ENCODE data around the gene ZMAT2. TPM values are rescaled to one million over a fixed set of nuclear protein-coding genes. Genes with fewer than 3 reads are reported as not detected.

ZMAT2 gene
- total and polyA plus RNA-seq, 2 of the 8 experiments (the other 6 are each of a cell fraction or from before 2014, with no cell fraction given) = 56.8 to 65.9 TPM

GRCh38 chr5:140690941-140691924, 9.0 kb upstream of the ZMAT2 start, which contains the start of the genes HARS1 and HARS2 (continued):
- peak; percentile 76; the same call in 1 of the 2 replicates for TF ChIP-seq SP4 (IDR thresholded peaks at IDR 0.05; ENCODE audit: low read length)
- no peak for TF ChIP-seq POU5F1 (IDR thresholded peaks at IDR 0.05; ENCODE audit: low read depth, low read length)
